ENCODE measurements around the gene C1QTNF1.
A peak's percentile ranks its signal among the peaks of the same experiment; 100 is the strongest.

Gene C1QTNF1

DNA sequence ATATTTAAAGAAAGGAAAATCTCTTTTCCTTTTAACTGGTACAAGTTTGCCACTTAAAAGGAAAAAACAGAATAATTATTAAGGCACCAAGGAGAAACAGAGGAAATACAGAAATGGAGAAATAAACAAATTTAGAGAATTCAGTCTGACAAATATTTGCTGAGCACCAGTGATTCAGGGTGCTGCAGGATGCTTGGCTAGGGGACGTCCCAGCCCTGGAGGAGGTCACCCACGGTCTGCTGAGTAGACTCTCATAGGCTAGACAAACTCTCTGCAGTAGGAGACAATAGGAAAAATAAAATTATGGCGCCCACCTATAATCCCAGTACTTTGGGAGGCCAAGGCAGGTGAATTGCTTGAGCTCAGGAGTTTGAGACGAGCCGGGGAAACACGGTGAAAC, 15.9 kb downstream of the C1QTNF1 start:
- DNase-seq (ENCODE audit: low read depth): no peak

DNA sequence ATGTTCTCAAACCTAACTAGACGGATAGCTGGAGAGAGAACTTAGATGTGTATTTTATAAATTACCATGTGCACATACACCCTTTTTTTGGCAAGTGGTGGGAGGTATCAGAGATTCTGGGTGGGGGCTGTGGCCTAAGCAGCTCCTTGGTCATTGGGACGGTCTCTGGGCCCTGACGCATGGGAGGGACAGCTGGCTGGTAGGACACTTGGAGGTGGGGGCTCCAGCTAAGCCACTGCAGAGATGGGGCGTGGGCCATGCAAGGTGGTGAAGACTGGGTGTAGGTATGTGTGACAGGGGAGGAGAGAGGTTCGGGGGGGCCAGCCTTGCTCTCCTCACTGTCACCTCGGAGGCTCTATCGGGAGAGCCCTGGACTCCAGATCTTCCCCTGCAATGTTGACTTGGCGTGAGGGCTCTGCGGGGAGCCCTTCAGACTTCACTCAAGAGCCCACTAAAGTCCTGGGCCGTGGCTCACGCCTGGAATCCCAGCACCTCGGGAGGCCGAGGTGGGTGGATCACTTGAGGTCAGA, 17.1 kb downstream of the C1QTNF1 start:
- DNase-seq (ENCODE audit: low read depth): no peak

DNA sequence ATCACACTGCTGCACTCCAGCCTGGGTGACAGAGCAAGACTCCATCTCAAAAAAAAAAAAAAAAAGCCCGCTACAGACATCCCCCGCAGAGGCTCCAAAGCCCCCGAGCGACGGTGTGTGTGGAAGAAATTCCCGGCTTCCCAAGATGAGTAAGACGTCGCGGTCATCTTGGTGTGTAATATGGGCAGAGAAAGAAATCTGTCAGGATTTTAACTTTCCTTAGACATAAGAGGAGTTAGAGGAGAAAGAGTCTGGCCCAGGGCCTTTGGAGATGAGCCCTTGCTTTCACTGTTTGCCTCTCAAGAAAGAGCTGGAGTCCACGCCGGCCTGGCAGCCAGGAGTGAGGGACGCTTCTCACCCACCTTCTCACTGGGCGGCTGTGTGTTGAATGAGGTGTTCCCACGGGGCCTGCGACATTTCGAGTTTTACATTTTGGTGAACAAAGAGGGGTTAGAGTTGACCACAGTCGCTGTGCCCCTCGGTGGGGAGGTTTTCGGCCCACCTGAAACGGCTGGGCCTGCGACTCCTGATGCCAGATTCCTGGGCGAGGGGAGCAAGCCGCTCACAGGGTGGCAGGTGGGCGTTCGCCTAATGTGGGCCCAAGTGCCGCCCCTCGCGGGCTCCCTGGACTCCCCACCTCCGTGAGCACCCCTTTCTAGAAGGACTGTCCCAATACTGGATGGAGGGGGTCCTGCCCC, 17.9 kb downstream of the C1QTNF1 start:
- no peak for DNase-seq (ENCODE audit: low read depth)

DNA sequence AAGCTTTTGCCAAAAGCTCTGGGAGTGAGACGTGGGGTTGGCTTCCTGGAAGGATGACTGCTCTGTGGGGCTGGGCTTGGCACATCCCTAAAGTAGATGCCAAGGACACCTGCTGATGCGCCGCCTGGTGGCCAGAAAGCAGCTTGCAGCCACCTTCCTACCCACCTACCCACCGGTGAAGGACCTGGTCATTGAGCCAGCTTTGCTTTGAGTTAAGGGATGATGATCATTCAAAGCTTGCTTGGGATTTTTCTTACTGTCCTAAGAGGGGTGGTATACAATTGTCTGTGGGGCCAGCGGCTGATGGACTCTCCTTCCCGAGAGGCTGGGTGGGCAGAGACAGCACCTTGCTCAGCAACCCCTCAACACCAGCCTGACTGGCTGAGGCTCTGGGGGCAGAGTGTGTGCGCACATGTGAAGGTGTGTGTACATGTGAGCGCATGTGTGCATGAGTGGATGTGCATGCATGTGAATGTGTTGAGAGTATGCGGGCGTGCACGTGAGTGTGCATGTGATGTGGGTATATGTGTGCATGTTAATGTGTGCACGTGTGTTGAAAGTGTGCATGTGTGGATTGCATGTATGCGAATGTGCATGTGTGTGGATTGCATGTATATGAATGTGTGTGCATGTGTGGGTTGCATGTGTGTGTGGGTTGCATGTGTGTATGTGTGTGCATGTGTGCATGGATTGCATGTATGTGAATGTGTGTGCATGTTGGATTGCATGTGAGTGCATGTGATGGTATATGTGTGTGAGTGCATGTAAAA, 18.6 kb downstream of the C1QTNF1 start:
- DNase-seq (ENCODE audit: low read depth): peak; percentile 45

DNA sequence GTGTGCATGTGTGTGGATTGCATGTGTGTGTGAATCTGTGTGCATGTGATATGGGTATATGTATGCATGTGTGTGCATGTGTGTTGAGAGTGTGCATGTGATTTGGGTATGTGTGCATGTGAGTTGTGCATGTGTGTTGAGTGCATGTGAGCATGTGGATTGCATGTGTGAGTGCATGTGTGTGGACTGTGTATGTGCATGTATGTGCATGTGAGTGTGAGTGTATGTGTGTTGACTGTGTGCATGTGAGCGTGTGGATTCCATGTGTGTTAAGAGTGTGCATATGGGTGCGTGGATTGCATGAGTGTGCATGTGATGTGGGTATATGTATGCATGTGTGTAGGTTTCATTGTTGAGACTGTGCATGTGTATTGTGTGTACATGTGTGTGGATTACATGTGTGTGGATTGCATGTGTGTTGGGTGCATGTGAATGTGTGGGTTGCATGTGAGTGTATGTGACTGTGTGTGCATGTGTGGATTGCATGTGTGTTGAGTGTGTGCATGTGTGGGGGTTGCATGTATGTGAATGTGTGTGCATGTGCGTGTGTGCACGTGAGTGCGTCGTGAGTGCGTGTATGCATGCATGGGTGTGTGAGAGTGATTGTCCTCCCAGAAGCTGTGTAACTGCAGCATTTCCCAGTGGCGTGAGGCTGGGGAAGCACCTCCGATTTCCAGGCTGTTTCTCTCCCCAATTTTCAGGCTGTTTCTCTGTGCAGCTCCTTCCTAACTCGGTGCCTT, 19.4 kb downstream of the C1QTNF1 start:
- DNase-seq (ENCODE audit: low read depth): no peak

DNA sequence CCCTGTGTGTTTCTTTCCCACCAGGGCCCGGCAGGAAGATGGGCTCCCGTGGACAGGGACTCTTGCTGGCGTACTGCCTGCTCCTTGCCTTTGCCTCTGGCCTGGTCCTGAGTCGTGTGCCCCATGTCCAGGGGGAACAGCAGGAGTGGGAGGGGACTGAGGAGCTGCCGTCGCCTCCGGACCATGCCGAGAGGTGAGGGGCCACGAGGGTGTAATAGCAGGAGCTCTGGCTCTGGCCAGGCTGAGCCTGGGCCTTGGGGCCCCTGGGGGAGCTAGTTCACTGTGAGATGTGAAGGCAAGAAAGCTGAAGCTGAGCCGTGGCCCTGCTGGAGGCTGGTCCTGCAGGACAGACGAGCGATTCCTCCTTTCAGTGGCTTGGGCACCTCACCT, 20.0 kb downstream of the C1QTNF1 start:
- no peak for DNase-seq (ENCODE audit: low read depth)

DNA sequence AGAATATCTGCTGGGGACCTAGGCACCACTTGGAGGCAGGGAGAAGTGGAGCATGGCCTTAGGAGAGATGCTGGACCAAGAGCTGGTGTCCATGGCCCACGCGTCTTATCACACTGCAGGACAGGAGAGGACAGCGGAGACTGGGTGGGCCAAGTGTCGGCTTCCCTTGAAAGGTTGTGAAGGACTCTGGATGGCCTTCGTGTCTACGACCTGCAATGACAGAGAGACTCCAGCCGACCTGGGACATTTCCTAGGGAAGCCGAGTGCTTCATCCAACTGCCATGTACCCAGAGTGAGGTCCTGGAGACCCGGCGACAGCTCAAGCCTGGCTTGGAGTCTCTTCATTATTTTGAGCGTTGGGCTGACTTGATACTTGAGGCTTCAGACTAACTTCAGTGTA, 20.5 kb downstream of the C1QTNF1 start:
- no peak for DNase-seq (ENCODE audit: low read depth)

DNA sequence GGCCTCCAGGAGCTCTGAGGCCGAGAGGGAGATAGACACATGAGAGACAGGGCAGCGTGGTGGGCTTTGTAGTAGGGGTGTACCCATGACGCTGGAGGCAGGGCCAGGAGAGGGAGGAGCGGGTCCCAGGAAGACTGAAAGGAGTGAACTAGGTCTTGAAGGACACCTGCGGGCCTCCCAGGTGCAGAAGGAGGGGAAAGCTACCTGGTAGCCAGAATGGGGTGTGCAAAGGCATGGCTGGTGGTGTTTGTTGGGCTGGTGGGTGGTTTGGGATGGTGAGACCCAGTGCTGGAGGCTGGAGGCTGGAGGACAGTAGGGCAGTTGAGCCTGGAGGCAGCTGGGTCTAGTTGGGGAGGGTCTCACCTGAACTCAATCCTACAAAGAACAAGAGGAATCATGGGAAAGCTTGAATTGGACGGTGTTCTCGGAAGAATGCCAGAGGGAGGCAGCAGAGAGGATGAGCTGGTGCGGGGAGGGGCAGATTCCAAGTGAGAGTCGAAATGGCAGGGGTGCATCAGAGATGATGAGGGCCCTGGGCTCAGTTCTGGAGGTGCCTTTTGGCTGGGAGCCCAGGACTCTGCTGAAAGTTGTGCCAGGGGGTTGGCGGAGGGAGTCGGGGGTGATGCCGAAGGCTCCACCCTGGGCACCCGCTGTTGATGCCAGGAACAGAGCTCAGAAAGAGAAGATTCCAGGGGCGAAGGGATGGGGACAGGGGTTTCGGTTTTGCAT, 21.2 kb downstream of the C1QTNF1 start:
- DNase-seq (ENCODE audit: low read depth): no peak

DNA sequence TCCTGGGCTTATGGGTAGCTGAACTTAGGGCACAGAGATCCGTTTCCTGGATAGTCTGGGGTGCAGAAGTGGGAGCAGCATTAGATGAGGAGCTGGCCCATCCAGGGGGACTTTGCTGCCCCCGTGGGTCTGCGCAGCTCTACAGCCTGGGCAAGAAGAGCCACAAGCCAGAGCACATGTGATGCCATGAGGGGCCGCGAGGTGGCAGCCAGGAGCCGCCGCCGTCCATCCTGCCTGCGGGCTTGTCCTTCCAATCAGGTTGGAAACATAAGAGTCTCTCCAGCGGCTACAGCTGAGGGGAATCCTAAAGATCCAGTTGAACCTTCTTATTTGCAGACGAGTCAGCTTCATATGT, 21.9 kb downstream of the C1QTNF1 start:
- DNase-seq (ENCODE audit: low read depth): peak; percentile 40

DNA sequence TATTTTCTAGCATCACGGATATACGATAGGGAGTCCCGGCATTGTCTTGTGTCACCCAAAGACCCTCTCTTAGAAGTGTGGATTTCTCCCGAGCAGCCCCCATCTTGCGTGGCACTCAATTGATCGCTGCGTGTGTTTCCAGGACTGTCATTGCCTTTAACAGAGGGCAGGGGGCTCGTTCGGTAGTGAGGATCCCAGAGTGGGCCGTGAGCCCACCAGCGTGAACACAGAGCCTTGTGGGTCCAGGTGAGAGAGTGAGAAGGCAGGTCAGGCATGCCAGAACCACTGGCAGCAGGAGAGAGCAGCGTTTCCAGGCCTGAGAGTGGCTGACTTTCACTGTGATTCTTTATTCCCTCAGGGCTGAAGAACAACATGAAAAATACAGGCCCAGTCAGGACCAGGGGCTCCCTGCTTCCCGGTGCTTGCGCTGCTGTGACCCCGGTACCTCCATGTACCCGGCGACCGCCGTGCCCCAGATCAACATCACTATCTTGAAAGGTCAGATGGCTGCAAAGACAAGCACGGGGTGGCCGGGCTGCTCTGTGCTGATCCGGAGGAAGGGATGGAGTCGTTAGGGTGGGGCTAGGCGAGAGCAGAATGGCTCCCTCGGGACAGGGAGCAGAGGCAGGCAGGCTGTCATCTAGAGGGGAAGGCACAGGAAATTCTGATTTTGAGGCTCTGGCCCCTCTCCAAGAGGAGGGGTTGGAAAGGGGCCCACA, 22.4 kb downstream of the C1QTNF1 start:
- DNase-seq (ENCODE audit: low read depth): no peak

DNA sequence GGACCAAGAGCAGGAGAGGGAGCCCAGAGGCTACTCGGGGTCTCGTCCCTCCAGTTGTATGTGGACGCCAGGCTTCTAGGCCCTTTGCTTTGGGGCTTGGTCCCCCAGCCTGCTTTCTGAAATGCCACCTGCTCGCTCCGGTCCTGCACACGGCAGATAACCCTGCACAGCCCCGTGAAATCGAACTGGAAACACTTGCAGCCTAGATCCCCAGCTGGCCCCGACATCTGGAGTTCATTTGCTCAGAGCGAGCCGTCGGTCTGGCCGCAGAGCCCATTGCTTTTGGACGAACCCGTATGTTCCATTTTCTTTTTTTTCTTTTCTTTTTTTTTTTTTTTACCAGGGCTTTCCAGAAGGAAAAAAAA, 22.9 kb downstream of the C1QTNF1 start:
- DNase-seq (ENCODE audit: low read depth): no peak

DNA sequence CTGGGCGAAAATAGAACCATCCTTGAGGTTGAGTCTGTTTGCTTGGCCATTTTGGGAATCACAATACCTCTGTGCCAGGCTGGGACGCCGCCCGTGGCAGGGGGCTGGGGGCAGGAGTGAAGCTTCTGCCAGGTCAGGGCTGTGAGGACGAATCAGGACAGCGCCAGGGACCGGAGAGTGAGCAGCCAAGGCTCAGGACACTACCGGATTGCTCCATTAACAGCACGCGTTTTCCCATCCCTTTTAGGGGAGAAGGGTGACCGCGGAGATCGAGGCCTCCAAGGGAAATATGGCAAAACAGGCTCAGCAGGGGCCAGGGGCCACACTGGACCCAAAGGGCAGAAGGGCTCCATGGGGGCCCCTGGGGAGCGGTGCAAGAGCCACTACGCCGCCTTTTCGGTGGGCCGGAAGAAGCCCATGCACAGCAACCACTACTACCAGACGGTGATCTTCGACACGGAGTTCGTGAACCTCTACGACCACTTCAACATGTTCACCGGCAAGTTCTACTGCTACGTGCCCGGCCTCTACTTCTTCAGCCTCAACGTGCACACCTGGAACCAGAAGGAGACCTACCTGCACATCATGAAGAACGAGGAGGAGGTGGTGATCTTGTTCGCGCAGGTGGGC, 23.4 kb downstream of the C1QTNF1 start:
- DNase-seq (ENCODE audit: low read depth): no peak

DNA sequence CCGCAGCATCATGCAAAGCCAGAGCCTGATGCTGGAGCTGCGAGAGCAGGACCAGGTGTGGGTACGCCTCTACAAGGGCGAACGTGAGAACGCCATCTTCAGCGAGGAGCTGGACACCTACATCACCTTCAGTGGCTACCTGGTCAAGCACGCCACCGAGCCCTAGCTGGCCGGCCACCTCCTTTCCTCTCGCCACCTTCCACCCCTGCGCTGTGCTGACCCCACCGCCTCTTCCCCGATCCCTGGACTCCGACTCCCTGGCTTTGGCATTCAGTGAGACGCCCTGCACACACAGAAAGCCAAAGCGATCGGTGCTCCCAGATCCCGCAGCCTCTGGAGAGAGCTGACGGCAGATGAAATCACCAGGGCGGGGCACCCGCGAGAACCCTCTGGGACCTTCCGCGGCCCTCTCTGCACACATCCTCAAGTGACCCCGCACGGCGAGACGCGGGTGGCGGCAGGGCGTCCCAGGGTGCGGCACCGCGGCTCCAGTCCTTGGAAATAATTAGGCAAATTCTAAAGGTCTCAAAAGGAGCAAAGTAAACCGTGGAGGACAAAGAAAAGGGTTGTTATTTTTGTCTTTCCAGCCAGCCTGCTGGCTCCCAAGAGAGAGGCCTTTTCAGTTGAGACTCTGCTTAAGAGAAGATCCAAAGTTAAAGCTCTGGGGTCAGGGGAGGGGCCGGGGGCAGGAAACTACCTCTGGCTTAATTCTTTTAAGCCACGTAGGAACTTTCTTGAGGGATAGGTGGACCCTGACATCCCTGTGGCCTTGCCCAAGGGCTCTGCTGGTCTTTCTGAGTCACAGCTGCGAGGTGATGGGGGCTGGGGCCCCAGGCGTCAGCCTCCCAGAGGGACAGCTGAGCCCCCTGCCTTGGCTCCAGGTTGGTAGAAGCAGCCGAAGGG, 24.2 kb downstream of the C1QTNF1 start:
- no peak for DNase-seq (ENCODE audit: low read depth)

DNA sequence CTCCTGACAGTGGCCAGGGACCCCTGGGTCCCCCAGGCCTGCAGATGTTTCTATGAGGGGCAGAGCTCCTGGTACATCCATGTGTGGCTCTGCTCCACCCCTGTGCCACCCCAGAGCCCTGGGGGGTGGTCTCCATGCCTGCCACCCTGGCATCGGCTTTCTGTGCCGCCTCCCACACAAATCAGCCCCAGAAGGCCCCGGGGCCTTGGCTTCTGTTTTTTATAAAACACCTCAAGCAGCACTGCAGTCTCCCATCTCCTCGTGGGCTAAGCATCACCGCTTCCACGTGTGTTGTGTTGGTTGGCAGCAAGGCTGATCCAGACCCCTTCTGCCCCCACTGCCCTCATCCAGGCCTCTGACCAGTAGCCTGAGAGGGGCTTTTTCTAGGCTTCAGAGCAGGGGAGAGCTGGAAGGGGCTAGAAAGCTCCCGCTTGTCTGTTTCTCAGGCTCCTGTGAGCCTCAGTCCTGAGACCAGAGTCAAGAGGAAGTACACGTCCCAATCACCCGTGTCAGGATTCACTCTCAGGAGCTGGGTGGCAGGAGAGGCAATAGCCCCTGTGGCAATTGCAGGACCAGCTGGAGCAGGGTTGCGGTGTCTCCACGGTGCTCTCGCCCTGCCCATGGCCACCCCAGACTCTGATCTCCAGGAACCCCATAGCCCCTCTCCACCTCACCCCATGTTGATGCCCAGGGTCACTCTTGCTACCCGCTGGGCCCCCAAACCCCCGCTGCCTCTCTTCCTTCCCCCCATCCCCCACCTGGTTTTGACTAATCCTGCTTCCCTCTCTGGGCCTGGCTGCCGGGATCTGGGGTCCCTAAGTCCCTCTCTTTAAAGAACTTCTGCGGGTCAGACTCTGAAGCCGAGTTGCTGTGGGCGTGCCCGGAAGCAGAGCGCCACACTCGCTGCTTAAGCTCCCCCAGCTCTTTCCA, 25.1 kb downstream of the C1QTNF1 start:
- DNase-seq (ENCODE audit: low read depth): no peak

DNA sequence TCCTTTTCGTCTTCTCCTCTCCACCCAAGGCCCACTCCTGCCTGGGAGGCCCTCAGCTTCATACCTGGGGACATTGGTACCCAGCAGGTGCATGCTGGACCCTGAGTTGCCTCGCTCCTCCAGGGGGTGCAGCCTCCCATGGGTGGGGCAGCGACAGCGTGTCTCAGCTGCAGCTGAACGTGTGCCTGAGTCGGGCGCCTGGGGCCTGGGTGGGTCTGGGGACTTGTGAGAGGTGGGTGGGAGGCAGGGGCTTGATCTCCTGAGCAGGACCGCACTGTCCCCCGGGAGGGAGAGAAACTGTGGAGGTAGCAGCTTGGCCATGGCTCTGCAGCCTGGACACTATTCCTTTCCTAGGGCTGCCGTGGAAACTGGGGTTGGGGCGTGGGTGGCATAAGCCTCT, 25.9 kb downstream of the C1QTNF1 start:
- no peak for DNase-seq (ENCODE audit: low read depth)

DNA sequence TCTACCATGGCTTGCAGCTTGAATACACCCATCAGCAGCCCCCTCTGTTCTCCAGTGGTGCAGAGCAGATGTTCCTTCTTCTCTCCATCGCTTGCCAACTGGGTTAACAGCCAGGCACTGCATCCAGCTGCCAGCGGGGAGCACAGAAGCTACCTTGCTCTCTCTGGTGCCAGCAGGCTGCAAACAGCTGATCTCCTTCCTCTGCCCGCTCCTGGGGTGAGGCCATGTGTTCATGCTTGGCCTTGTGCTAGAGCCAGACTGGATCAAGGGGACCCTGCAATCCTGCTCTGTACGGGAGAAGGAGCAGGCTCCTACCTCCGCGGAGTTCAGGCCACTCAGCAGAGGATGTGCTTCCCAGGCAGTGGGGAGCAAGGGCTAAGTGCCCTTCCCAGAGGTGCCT, 26.6 kb downstream of the C1QTNF1 start:
- no peak for DNase-seq (ENCODE audit: low read depth)

DNA sequence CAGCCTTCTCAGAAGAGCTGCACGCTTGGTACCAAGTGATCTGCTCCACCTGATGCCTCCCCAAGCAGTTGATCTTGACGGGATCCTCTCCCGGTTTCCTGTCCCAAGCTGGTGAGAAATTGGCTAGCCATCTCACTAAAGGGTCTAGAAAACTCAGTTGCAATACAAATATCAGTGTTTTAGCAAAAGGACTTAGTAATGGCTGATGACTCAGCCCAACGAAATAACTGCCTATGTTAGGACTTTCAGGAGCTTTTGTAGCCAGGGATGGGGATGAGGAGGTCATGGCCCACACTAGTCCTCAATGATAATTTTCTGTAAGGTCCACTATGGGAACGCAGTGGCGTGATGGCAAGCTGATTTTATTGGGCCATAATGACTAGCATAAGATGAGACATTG, 27.3 kb downstream of the C1QTNF1 start:
- no peak for DNase-seq (ENCODE audit: low read depth)

DNA sequence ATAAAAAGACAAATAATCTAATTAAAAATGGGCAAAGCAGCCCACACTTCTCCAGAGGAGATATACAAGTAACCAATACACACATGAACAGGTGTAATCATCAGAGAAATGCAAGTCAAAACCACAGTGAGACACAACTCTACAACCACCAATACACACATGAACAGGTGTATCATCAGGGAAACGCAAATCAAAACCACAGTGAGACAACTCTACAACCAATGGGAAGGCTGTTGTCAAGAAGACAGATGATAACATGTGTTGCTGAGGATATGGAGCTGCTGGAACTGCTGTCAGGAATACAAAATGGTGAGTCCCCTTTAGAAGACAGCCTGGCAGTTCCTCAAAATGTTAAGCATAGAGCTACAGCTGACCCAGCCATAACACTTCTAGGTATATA, 28.2 kb downstream of the C1QTNF1 start:
- no peak for DNase-seq (ENCODE audit: low read depth)

All from activated T-helper 1 cell treated with Interleukin-2 at 50 U/mL for 16 hours (primary cell).